Measurements from ENCODE around the gene CCDC82.

Gene CCDC82

DNA sequence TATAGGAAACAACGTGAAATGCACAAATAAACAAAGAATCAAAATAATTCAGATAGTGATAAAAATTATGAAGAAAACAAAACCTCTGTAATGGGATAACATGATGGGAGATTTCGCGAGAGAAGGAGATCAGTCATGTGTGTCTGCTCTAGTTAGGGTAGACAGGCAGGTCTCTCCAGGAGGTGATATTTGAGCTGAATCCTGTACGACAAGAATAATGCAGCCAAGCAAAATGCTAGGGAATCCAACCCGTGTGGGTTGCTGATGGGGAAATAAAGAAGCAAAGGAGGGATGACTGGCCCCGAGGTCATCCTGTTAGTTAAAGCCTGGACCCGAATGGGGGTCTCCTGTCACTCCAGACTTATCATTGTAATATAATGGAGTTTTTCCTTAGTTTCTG, 62.8 kb downstream of the CCDC82 start:
- DNase-seq, result no peak

DNA sequence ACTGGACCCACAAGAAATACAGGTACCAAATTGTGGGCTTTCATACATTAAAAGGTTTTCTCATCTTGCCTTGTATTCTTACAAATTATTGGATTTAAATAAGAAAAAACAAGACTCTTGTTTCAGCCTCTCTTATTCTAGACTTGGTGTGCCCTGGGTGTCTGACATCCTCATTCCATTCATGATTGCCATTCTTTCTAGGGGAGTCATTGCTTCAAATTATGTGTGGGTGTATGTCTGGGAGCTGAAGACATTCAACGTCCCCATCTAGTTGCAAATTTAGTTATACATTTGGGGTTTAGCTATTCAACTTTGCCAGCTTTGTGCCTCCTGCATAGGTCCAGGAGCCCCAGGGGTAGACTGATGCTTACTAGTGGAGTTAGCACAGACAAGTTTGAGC, 64.8 kb downstream of the CCDC82 start:
- no peak for DNase-seq

DNA sequence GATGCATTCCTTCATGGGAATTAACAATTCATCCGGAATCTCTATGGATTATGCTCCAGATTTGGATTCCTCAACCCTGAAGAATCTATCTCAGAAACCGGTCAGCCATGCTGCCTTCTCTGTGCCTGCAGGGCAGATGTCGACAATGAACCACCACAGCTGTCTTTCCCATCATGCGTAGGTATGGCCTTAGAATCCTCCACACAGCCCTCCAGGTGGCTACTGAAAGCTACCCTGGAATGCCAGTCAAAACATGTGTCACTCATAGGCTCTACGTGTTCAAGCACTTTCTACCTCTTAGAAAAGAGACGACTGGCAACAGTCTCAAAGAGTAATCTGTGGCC, 66.1 kb downstream of the CCDC82 start:
- no peak for DNase-seq

DNA sequence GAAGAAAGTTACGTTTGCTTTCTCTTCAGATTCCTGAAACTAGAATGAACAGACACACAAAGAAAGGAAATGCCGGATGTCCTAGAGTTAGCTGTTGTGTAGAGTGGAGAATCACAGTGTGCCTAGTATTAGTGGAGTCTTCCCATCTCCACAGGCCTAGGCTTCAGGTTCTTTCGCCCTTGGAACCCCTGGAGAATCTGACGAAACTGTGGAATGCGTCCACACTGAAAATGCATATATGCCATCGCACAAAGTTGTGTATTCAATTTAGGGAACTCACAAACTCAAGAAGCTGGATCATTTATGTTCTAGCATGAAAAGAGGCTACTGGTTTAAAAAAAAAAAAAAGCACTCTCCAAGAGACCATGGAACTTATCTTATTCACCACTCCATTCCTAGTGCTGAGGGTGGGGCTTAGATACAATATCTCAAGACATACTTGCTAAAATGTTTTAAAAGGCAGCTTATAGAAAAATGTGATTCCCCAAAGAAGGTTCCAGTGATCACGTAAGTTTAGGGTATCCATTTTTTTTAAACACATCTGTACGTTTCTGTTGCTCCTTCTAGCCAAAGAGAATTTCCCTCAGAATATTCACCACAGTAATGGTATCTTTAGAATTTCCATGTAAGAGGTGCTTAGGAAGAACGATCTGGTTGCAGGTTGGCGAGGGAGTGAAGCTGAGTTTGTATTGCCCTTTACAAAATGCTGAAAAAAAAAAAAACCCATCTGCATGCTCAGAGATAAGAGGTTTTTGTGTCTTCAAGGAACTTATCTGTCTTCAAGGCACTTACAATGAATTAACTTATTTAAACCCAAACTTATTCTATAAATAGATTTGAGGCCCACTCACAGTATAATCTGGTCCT, 66.7 kb downstream of the CCDC82 start:
- no peak for DNase-seq

DNA sequence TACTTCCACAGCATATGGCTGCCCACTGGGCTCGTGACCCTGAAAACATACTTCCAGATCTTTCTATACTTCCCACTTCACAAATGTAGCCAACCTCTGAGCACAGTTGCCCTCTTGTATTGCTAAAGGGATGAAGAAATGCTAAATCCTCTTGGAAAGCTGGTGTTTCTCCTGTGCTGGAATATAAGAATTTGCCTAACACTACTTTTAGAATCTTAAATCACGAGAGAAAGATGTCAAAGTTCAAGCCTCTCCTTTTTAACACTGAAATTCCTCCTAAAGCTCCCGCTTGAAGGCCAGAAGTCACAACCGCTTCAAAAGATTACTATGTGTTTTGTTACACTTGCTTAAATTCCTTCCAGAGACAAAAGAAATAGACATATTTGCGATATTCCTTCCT, 68.6 kb downstream of the CCDC82 start:
- DNase-seq, result no peak

DNA sequence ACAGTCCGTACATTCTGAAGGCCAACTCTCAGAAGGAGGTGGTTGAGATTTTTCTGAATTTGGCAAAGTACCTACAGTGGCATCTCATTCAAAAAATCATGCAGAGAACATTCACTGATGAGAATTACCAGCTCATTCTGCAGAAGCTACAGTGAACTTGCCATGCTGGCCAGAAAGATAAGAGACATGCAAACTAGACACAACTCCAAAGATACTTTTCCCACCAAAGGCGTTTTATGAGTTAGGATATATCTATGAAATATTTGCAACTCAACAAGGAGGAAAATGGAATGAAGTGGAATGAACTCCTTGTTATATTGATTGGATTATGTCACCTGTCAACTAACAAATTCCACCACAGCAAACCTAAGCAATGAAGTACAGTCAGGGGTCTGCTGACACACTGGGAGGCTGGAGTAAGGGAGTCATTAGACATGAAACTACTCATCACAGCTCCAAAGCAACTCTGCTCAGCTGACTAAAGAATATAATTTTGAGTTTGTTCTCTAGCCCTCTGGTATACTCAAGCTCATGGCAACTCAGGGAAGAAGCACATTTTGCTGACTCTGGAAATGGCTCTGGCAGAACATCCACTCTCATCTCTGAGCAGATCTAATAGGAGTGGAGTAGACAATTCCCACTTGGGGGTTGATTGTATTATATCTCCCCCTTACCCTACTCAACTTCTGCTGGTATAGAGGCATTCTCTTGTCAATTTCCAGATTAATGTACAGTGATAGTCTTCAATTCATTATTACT, 69.6 kb downstream of the CCDC82 start:
- no peak for DNase-seq

DNA sequence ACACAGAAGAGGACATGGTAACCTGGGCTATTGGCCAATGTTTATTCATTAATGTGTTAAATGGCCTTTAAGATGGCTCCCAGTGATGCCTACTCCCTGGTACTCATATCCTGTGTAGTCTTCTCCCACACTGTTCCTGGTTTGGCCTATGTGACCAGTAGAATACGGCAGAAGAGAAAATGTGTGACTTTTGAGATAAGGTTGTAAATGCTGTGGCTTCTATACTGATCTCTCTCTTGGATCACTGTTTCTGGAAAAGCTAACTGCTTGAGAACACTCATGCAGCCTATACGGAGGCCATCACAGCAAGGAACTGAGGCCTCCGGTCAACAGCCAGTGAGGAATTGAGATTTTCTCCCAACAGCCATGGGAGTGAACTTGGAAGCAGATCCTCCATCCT, 70.9 kb downstream of the CCDC82 start:
- no peak for DNase-seq

DNA sequence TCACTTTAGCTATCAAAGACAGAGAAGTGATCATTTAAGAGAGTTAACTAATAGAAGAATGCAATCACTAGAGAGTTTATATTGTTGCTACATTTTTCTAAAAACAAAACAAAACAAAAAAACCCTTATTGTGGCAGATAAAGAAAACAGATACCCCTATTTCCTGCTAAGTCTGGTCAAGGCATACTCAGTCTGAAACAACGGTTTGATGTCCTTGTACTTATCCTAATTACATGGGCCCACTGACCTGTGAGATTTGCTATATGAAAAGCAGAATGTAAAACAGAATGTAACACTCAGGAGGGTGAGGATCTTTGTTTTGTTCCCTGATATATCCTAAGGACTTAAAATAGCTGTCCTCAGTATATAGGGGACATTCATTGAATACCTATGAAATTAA, 71.3 kb downstream of the CCDC82 start:
- DNase-seq, result no peak

DNA sequence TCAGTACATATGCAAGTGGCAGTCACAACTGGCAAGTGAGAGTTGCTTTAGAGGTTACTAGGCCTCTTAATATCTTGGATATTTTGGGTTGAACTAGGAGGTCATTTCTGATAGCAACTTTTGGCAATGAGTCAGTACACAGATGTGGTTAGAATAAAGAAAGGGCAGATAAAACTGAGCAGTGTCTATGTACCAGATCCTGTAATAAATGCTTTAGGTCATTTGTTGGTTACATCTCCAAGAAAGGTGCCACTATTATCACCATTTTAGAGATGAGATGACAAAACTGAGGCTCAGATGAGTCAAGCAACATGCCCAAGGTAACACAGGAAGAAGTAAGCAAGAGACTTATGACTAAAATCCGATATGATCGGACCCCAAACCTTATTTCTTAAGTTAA, 71.7 kb downstream of the CCDC82 start:
- DNase-seq, result no peak

DNA sequence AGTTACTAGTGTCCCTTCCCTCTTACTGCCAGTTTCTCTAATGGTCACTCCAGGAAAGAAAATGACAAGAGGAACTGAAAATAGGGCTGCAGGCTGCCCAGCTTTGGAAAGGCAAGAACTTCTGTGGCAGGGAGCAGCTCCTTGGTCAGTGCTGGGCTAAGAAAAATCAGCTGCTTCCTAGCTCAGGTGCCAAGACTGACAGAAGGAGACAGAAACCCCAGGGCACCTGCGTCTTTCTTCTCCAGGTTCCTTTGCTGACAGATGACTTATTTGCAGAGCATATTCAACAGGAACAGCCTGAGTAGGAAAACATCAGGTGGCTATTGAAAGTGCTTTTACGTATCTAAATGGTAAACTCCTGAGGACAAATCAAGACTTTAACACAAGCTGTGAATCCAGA, 72.1 kb downstream of the CCDC82 start:
- DNase-seq, result no peak

DNA sequence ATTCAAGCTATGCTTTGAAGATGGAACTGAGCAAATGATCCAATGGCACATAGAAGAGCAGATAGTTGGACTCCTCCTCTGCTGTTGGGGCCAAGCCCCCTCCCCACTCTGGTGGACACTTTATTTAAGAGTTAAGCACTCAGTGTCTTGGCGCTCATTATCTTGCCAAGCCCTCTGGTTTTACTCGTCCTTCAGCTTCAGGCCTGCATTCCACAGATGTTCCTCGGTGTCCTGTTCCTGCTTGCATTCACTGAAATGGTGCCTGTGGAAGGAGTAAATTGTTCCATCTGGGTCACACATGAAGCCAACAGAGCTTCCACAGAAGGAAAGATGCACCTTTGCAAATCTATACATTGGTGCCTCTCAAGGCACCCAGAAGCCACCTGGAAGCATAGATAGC, 72.8 kb downstream of the CCDC82 start:
- DNase-seq, result no peak

DNA sequence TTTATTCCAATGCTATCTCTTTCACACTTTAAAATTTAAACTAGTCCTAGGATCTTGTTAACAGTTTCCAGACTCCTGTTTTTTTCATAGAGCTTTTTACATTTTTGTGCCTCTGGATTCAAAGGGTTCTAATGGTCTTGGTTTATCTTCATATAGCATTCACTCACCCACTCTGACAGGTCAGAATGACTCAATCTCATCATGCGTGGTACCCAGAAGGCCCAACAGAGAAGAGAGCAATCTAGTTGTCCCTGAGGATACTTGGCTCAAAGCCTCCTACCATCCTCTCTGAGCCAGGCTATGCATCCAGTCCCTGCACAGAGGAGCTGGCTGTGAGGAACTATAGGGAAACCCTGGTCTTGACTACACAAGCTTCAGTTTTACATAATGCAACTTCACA, 74.2 kb downstream of the CCDC82 start:
- no peak for DNase-seq

DNA sequence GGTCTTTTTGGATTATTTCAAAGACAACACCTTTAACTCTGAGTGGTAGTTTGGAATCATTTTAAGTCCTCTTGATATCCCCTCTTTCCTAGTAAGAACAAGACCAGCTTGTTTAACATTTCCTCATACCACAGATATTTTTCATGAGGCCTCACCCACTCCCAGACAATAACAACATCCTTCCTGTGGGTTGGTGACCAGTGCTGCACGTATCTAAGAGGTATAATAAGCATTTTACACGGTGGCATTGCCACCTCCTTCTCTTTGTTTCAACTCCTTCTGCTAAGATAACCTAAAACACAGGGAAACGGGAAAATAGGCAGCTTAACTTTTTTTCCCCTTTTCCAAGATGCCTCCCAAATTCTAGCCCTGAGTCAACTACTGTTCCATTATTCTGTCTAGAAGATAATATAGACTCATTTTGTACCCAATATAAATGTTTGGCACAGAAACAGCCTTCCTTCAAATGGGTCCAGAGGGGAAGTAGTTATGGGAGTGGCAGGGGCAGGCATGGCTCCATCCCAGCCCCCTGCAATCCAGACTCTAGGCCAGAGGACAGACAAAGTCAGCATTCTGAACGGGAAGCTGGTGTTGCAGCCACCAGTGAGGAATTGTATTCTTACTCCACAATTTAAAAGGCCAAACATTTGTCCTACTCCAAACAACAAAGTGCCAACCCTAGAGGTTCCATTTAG, 75.2 kb downstream of the CCDC82 start:
- no peak for DNase-seq

DNA sequence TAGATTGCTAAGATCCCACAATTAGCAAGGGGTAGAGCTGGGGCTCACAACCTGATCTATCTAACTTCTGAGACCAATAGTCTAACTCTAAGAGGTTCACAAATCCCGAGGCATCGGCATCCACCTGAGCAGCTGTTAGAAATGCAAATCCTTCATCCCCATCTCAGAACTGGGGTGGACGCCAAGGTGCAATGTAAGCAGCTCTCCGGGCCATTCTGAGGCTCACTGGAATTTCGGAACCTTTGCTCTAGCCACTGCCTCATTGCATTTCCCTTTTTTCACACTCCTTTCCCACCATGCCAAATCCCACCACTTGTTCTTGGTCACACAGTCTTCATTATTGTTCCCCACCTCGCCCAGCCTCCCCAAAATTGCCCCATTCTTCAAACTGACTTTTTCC, 76.5 kb downstream of the CCDC82 start:
- DNase-seq, result no peak

DNA sequence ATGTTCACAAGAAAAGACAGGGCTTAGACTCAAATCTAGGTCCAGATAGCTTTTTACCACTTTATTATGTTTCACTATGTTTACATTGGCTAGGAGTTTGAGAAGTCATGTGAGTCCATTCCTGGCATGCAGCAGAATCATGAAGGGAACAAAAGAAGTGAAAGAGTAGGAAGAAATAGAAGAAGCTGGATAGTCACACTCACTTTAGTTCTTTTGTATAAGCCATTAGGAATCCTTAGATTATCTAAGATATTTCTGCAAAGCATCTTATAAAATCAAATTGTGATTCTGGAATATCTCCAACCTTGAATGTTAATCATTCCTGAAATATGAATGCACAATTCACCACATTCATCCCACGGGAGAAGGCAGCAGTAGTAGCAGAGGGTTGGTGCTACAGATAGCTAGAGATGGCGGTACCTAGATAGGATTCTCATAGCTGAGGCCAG, 78.6 kb downstream of the CCDC82 start:
- no peak for DNase-seq

DNA sequence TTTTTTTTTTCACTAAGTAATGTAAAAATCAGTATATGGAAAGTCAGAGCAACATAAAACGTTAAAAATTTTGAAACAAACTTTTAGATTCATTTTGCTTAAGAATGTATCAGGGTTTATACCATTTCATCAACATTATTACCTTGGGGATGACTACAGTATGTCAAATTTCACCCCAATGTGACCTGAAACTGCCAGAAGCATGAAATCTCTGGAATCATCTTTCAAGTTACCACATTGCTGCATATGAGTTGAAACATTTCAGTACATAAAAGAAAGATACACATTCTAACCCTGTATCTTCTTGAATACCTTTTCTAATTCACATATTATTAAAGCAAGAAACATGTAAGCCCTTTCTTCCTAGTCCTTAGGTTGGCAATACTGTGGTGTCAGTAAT, 79.5 kb downstream of the CCDC82 start:
- DNase-seq, result no peak

DNA sequence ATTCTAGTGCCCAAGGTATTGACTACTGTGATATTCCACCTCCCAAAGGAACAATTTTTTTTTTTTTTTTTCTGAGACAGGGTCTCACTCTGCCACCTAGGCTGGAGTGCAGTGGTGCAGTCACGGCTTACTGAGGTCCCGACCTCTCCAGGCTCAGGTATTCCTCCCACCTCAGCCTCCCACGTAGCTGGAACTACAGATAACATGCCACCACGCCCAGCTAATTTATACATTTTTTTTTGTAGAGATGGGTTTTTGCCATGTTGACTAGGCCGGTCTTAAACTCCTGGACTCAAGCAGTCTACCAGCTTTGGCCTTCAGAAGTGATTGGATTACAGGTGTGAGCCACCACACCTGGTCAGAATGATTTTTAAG, 80.1 kb downstream of the CCDC82 start:
- DNase-seq, result no peak

DNA sequence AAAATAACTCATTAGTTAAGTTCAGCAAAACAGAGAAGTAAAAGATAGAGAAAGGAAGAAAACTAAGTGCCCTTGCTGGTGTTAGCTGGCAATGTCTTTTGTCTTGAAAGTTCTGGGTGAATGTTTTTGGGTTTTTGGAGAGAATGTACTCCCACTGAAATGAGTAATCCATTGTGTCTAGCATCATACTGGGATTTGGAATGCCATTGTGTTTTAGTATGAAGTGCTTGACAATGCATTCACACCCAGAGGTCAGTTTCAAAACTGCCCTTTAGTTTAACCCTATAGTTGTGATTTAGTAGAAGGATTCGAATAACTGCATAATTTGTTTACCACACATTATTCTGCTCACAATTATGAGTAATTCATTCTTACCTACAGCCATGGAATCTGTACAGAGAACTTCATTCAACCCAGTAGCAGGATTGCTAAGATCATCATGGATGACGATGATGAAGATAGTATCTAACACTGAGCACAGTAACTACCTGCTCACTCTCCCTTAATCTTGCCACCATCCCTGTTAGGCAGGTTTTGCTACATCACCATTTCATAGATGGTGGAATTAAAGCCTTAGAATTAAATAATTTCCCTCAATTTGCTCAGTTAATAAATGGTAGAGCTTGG, 80.6 kb downstream of the CCDC82 start:
- DNase-seq, result no peak

DNA sequence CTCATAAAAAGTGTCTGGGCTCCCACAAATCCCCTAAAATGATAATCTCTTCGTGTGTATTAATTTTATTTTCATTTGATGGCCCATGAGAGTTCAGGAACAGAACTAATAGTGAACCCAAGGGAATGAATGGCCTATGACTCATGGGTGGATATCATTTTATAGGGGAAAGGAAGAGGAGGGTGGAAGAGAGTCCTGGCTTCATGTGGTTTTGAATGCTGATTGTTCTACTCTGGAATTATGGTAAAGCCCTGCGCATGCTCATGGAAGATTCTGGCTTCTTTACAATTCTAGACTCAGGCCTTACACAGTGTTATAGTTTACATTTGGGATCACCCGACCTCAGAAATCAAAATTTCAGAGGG, 82.0 kb downstream of the CCDC82 start:
- DNase-seq, result no peak

DNA sequence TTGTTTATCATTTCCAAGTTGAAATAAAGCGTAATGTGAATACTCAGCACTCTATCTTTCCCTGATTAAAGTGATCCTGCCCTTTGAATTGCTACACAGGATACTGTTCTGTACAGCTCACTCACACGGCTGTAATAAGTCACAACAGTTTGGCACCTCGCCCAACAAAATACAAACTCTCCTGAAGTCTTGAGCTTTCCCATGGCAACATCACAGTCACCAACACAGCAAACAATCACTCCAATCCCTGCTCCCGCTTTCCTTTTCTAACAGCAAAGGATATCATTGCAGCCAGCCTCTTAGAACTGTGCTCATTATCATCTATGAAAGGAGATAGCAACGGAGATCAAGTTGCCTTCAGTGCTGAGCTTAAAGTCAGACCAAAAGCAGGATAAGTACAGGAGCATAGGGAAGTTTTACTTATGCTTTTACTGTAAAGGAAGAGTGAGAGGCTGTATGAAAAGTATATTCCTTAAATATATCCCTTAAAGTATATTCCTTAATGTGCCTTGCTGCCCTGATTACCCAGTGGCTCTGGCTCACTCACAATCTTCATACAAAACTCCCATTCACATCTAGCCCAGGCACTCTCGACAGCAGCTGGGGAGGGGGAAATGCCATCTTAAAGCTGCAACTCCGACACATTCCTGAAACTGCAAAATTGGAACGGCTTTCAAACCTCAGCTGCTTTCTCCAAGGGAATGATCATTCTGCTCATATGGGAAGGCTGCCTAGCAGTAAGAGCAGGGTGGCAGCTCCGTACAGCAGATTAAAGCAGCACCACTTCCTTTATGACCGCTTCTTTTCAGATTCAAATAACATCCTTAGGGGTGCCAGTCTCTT, 82.6 kb downstream of the CCDC82 start:
- DNase-seq, result no peak

DNA sequence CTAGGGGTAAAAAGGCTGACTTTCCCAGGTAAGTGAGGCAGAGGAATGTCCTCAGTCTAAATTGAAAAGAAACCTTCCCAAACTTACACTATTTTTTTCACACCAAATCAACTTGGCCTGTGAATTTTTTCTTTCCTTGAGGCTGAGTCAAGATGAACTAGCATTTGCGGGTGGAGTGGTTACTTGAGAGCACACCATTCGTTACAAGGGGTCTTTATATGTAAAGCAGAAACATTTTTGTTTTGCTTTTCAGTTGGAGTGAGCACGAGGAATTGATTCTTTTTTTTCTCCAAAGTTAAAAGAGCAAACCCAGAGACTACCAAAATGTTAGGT, 83.1 kb downstream of the CCDC82 start:
- no peak for DNase-seq

DNA sequence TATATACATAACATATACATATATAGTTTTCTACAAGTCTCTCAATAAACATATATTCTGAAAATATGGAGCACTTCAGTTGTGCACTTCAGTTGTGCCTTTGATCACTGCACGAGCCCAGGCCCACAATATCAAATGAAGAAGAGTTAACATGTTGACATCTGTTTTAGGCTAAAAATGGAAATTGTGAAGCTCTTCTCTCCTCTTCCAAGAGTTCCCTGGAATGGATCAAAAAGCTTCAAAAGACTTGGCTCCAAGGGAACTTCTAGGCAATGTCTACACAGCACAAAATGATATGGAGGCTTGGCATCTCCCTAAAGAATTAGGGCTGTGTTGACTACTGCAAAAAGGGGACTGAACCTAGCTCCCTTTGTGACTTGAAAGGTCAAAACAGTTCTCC, 83.6 kb downstream of the CCDC82 start:
- no peak for DNase-seq

DNA sequence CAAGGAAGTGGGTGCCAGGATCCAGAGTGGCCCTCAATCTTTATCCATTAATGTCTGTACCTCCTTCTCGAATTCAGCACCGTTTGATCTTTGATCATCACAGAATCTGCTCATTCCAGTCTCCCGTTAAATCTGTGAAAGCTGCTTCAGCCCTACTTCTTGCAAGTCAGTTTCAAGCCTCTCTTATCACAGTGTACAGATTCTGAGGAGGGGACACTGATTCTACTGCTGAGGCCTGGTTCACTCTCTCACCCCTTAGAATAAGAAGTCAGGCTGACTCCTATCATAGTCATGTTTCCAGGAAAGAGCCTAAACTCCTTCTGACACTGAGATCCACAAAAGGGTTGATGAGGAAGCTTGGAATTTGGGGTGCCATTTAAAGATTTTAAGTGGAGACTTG, 85.7 kb downstream of the CCDC82 start:
- DNase-seq, result no peak
